ENCODE data around the gene POLR3H. TPM values are rescaled to one million over a fixed set of nuclear protein-coding genes. Genes with fewer than 3 reads are reported as not detected.

Gene POLR3H
- polyA plus RNA-seq, 1 donor from 2014 or later = 28.0 TPM

DNA sequence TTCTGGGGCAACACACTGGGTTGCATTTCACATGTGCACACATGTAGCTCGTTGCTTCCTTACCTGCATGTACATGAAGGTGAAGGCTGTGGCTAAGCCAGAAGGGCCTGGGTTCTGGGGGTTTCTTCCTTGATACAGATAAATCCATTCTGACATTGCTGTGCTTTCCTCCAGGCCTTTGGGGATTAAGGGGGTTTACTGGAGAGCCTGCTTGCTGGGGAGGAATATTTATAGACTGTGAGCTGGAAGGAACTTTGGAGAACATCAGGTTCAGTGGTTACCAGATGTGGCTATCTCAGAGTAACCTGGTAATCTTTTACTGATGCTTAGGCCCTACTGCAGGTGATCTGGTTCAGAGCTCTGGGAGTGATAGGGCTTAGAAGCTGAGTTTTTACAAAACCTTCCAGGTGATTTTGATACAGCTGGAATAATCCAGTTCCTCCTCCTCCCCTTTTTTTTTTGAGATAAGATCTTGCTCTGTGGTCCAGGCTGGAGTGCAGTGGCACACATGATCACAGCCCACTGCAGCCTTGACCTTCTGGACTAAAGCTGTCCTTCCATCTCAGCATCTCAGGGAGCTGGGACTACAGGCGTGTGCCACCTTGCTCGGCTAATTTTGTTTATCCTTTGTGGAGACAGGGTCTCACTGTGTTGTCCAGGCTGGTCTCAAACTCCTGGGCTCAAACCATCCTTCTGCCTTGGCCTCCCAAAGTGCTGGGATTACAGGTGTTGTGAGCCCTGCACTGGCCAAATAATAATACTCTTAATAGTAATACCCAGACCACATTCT, 55.5 kb downstream of the POLR3H start:
- Histone ChIP-seq H4K20me1 (ENCODE audit: insufficient read depth) (no peaks in the 10 kb centered on the region), H3K9ac (ENCODE audit: low read length) (no peak overlapping the region), H3K36me3 (ENCODE audit: insufficient read depth, low read length) (no peaks in the 10 kb centered on the region), H3K9me3 (ENCODE audit: low read length) (no peaks in the 10 kb centered on the region), H2AFZ (ENCODE audit: low read depth, low read length) (no peak overlapping the region), H3K9me2 (ENCODE audit: insufficient read depth, low read length) (no peaks in the 10 kb centered on the region), H3K79me2 (replicated peaks; ENCODE audit: insufficient read depth, low read length) (peaks cover 42% of the 10 kb centered on the region), H3F3A (ENCODE audit: insufficient read depth, low read length, poor library complexity, severe bottlenecking) (no peaks in the 10 kb centered on the region), H3K4me2 (ENCODE audit: low read length) (no peak overlapping the region), H3K27ac (ENCODE audit: low read length) (no peak overlapping the region), H3K27me3 (ENCODE audit: insufficient read depth, low read depth, low read length) (no peaks in the 10 kb centered on the region), H3K4me3 (ENCODE audit: low read length) (no peak overlapping the region)
- no peak for TF ChIP-seq POLR2AphosphoS5 (IDR thresholded peaks at IDR 0.05)
- TF ChIP-seq, protein P1, sequence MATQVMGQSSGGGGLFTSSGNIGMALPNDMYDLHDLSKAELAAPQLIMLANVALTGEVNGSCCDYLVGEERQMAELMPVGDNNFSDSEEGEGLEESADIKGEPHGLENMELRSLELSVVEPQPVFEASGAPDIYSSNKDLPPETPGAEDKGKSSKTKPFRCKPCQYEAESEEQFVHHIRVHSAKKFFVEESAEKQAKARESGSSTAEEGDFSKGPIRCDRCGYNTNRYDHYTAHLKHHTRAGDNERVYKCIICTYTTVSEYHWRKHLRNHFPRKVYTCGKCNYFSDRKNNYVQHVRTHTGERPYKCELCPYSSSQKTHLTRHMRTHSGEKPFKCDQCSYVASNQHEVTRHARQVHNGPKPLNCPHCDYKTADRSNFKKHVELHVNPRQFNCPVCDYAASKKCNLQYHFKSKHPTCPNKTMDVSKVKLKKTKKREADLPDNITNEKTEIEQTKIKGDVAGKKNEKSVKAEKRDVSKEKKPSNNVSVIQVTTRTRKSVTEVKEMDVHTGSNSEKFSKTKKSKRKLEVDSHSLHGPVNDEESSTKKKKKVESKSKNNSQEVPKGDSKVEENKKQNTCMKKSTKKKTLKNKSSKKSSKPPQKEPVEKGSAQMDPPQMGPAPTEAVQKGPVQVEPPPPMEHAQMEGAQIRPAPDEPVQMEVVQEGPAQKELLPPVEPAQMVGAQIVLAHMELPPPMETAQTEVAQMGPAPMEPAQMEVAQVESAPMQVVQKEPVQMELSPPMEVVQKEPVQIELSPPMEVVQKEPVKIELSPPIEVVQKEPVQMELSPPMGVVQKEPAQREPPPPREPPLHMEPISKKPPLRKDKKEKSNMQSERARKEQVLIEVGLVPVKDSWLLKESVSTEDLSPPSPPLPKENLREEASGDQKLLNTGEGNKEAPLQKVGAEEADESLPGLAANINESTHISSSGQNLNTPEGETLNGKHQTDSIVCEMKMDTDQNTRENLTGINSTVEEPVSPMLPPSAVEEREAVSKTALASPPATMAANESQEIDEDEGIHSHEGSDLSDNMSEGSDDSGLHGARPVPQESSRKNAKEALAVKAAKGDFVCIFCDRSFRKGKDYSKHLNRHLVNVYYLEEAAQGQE (IDR thresholded peaks at IDR 0.05; ENCODE audit: borderline replicate concordance) = no peak
- no peak for TF ChIP-seq RAD21 (conservative IDR thresholded peaks at IDR 0.05)
- TF ChIP-seq, protein P2, sequence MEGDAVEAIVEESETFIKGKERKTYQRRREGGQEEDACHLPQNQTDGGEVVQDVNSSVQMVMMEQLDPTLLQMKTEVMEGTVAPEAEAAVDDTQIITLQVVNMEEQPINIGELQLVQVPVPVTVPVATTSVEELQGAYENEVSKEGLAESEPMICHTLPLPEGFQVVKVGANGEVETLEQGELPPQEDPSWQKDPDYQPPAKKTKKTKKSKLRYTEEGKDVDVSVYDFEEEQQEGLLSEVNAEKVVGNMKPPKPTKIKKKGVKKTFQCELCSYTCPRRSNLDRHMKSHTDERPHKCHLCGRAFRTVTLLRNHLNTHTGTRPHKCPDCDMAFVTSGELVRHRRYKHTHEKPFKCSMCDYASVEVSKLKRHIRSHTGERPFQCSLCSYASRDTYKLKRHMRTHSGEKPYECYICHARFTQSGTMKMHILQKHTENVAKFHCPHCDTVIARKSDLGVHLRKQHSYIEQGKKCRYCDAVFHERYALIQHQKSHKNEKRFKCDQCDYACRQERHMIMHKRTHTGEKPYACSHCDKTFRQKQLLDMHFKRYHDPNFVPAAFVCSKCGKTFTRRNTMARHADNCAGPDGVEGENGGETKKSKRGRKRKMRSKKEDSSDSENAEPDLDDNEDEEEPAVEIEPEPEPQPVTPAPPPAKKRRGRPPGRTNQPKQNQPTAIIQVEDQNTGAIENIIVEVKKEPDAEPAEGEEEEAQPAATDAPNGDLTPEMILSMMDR (IDR thresholded peaks at IDR 0.05; ENCODE audit: poor library complexity, severe bottlenecking) = no peak
- no peak for TF ChIP-seq TAF1 (IDR thresholded peaks at IDR 0.05; ENCODE audit: low read depth)
- no peak for TF ChIP-seq EZH2 (IDR thresholded peaks at IDR 0.05; ENCODE audit: borderline replicate concordance, insufficient read depth, low read length, poor library complexity, severe bottlenecking)
- no peak for TF ChIP-seq SMC3 (conservative IDR thresholded peaks at IDR 0.05; ENCODE audit: poor library complexity)
- TF ChIP-seq MXI1 (conservative IDR thresholded peaks at IDR 0.05; ENCODE audit: poor library complexity, severe bottlenecking) = no peak
- no peak for TF ChIP-seq EP300 (conservative IDR thresholded peaks at IDR 0.05; ENCODE audit: poor library complexity, severe bottlenecking)

DNA sequence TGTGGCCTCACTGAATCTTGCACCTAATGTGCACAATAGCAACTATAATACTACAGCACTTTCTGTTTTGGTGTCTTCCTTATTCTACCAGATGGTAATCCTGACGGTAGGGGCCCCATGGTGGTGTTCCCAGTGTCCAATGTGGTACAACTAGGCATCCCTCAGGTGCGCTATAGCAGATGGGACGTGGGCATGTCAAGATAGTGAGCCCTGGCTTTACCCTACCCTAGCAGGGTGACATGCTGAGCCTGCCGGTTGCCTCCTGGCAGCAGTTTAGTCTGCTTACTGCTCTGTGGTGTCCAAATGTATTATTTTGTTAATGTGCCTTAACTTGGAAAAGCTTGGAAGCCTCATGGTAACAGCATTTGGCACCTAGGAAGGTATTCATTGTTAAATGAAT, 56.2 kb downstream of the POLR3H start:
- no peak overlapping the region for H3K9ac ChIP-seq (ENCODE audit: low read length)
- no peaks in the 10 kb centered on the region for H4K20me1 ChIP-seq (ENCODE audit: insufficient read depth)
- TF ChIP-seq, protein P2 (IDR thresholded peaks at IDR 0.05; ENCODE audit: poor library complexity, severe bottlenecking) = no peak
- TF ChIP-seq MXI1 (conservative IDR thresholded peaks at IDR 0.05; ENCODE audit: poor library complexity, severe bottlenecking) = no peak
- no peak overlapping the region for H3K4me3 ChIP-seq (ENCODE audit: low read length)
- no peak overlapping the region for H2AFZ ChIP-seq (ENCODE audit: low read depth, low read length)
- no peaks in the 10 kb centered on the region for H3K9me2 ChIP-seq (ENCODE audit: insufficient read depth, low read length)
- H3K27me3 ChIP-seq (ENCODE audit: insufficient read depth, low read depth, low read length) = no peaks in the 10 kb centered on the region
- no peak overlapping the region for H3K4me2 ChIP-seq (ENCODE audit: low read length)
- H3K27ac ChIP-seq (ENCODE audit: low read length) = no peak overlapping the region
- no peaks in the 10 kb centered on the region for H3F3A ChIP-seq (ENCODE audit: insufficient read depth, low read length, poor library complexity, severe bottlenecking)
- H3K36me3 ChIP-seq (ENCODE audit: insufficient read depth, low read length) = no peaks in the 10 kb centered on the region
- H3K9me3 ChIP-seq (ENCODE audit: low read length) = no peaks in the 10 kb centered on the region
- H3K79me2 ChIP-seq (replicated peaks; ENCODE audit: insufficient read depth, low read length) = peaks cover 48% of the 10 kb centered on the region

All from neural cell (in vitro differentiated cells).